Endothelial cell of coronary artery (primary cell): ENCODE measurements around the gene KRTAP27-1. TPM values are rescaled to one million over a fixed set of nuclear protein-coding genes. Genes with fewer than 3 reads are reported as not detected.

ENCODE experiments used
- total RNA-seq: library from RNA; depleted of rRNA; stranded (reverse); fragments of >200 nt; gene quantifications from 2 replicates; pipeline ENCODE4 v1.2.3, GENCODE V29; 2014

Gene KRTAP27-1, protein sequence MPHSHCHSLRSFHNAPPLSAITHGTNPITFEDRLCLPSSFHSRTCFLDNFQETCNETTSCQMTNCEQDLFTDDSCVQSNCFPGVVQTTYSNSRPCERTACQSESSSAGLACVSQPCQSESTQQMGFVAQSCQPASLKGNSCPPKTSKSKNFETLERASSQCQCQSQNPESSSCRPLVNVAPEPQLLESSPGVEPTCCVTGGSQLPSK
- total RNA-seq: not detected in 2 replicates

DNA sequence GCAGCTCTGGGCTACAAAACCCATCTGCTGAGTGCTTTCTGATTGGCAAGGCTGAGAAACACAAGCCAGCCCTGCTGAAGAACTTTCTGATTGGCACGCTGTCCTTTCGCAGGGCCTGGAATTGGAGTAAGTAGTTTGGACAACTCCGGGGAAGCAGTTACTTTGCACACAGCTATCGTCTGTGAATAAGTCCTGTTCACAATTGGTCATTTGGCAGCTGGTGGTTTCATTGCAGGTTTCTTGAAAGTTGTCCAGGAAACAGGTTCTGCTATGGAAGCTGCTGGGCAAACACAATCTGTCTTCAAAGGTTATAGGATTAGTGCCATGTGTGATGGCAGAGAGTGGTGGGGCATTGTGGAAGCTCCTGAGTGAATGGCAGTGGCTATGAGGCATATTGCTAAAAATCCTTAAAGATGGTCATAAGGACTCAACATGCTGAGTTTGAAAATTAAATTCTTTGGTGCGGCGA is at the start of gene KRTAP27-1:
KRTAP27-1 (minus strand) TSS at position 419 of the 469 bp plus-strand sequence; CDS start at position 393, 26 bp downstream.

DNA sequence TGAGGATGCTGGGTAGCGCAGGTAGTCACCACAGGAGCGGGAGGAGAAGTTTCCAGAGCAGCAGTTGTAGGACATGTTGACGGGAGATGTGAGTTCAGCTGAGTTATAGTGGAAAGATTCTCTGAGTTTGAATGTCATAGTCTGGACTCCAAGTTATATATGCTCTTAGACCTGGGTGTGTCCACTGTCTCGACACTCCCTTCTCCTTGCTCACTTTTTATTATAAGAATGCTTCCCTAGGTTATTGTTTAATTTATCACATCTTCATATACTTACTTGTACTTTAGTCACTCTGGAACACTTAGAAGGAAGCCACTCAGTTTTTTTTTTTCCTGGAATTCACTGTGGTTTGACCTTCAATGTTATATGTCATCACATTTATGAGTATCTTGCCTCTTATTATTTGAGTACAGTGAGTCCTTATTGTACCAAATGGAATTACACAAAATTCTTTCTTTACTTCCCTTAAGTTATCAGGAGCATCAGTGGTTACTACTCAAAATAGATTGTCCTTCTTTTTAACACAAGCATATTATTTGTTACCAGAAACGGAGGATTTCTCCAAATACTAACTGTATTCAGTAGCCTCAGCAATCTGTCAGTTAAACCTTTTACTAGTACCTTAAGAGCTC is 34.8 kb upstream of the KRTAP27-1 start, which contains the start of gene KRTAP13-2:
KRTAP13-2 (minus strand) TSS at position 133 of the 632 bp plus-strand sequence; CDS start at position 75, 58 bp downstream.

DNA sequence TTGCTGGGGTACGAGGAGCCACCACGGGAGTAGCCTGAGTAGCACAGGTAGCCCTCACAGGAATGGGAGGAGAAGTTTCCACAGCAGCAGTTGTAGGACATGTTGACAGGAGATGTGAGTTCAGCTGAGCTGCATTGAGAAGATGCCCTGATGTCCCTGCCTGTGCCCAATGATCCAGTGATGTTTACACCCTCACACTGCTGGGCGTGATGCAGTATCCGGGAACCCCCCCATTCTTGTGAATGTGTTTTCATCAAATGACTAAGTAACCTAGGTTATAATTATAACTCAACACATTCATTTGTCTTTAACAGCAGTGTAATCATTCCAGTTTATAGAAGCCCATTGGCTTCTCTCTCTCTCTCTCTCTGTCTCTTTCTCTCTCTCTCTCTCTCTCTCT is 11.0 kb upstream of the KRTAP27-1 start, which contains the start of gene KRTAP23-1:
KRTAP23-1 (minus strand) TSS at position 101 of the 400 bp plus-strand sequence; CDS start at position 101, 0 bp downstream.

DNA sequence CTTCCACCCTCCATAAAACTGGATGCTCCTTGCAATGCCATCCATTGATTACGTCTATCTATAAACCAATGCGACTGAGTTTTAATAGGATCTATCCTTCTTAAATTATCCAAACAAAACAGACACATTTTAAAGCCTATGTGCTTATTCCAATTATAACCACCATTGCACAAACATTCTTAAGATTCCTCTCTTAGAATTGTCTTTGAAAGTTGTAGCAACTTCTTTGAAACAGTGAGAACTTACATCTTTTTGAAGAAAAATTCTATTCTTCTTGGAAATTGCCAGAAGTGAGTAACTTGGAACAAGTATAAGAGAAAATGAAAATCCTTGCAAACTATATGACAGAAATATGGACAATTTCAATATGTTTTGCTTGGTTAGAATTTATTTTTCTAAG is 17.3 kb downstream of the KRTAP27-1 start, which contains the start of gene KRTAP26-1:
KRTAP26-1 (minus strand) TSS at position 101 of the 400 bp plus-strand sequence. CDS start 280 bp downstream, outside the sequence.

DNA sequence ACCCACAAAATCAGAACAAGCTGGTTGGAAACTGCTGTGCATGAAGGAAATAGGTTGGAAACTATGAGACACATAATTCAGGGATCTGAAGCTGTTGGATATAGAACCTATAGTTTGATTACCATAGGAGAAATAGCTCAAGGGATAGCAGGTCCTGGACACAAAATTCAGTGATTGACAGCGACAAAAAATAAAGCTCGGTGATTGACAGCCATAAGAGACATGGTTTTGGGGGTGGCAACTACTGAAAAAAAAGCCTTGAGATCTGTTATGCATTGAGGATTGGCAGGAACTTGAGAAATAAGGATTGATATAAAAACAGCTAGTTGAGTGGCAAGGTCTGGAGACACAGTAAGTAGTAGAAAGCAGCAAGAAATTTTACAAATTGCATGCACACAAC is 48.3 kb downstream of the KRTAP27-1 start, which contains the start of gene KRTAP25-1:
KRTAP25-1 (minus strand) TSS at position 300 of the 400 bp plus-strand sequence; CDS start at position 276, 24 bp downstream.

Other genes with a start within 250 kb of the KRTAP27-1 start
- not detected in 2 replicates for gene CLDN17, start 170.9 kb downstream of the KRTAP27-1 start, total RNA-seq
- not detected in 2 replicates for gene CLDN8, start 121.6 kb downstream of the KRTAP27-1 start, total RNA-seq
- gene KRTAP24-1, start 54.7 kb downstream of the KRTAP27-1 start, total RNA-seq: not detected in 2 replicates
- not detected in 2 replicates for gene KRTAP25-1, start 48.2 kb downstream of the KRTAP27-1 start, total RNA-seq
- not detected in 2 replicates for gene KRTAP26-1, start 17.4 kb downstream of the KRTAP27-1 start, total RNA-seq
- not detected in 2 replicates for gene KRTAP23-1, start 10.9 kb upstream of the KRTAP27-1 start, total RNA-seq
- gene KRTAP13-2, start 34.6 kb upstream of the KRTAP27-1 start, total RNA-seq: not detected in 2 replicates
- gene KRTAP13-1, start 58.3 kb upstream of the KRTAP27-1 start, total RNA-seq: not detected in 2 replicates
- not detected in 2 replicates for gene KRTAP13-3, start 88.2 kb upstream of the KRTAP27-1 start, total RNA-seq
- gene KRTAP13-4, start 92.5 kb upstream of the KRTAP27-1 start, total RNA-seq: not detected in 2 replicates
- not detected in 2 replicates for gene KRTAP15-1, start 102.6 kb upstream of the KRTAP27-1 start, total RNA-seq
- not detected in 2 replicates for gene KRTAP19-1, start 142.7 kb upstream of the KRTAP27-1 start, total RNA-seq
- not detected in 2 replicates for gene KRTAP19-2, start 149.7 kb upstream of the KRTAP27-1 start, total RNA-seq
- not detected in 2 replicates for gene KRTAP19-3, start 154.3 kb upstream of the KRTAP27-1 start, total RNA-seq
- gene KRTAP19-4, start 159.5 kb upstream of the KRTAP27-1 start, total RNA-seq: not detected in 2 replicates
- not detected in 2 replicates for gene KRTAP19-5, start 164.4 kb upstream of the KRTAP27-1 start, total RNA-seq
- not detected in 2 replicates for gene KRTAP19-6, start 204.2 kb upstream of the KRTAP27-1 start, total RNA-seq
- not detected in 2 replicates for gene KRTAP19-7, start 223.6 kb upstream of the KRTAP27-1 start, total RNA-seq